HepG2 (cell line): ENCODE data around the gene MED1. TPM values are rescaled to one million over a fixed set of nuclear protein-coding genes. Genes with fewer than 3 reads are reported as not detected.

Experiments used
- HNRNPK ChIP-seq: fragments of 200-400 bp; formaldehyde crosslinking; IDR thresholded peaks from 2 replicates; pipeline ENCODE4 v1.6.1; 2018; ENCODE audit warnings: low read length, low read depth, moderate library complexity, mild to moderate bottlenecking; ENCODE audit not compliant: poor library complexity, severe bottlenecking
- HNRNPLL ChIP-seq: fragments of 200-400 bp; formaldehyde crosslinking; IDR thresholded peaks from 2 replicates; pipeline ENCODE4 v1.6.1; 2017; ENCODE audit warnings: mild to moderate bottlenecking, low read depth, low read length; ENCODE audit not compliant: poor library complexity, severe bottlenecking
- KDM5A ChIP-seq: fragments of 200-600 bp; sonication (generic); IDR thresholded peaks from 2 replicates; pipeline ENCODE4 v1.7.0; 2018; ENCODE audit warnings: antibody characterized with exemption, mild to moderate bottlenecking, low read length, borderline replicate concordance
- NONO ChIP-seq, 2 experiments: fragments of 450-650 bp in 1 of 2; sonication (generic) in 1 of 2; formaldehyde crosslinking in 1 of 2; IDR thresholded peaks in 1 of 2; conservative IDR thresholded peaks in 1 of 2; 2 replicates each; pipeline versions ENCODE4 v1.6.1 to v1.8.0; 2017 to 2022; ENCODE audit warnings: mild to moderate bottlenecking in 1 of 2, missing genetic modification reagents in 1 of 2, moderate library complexity in 1 of 2
- NR2F6 ChIP-seq, 2 experiments: IDR thresholded peaks; 2 replicates each; pipeline ENCODE4 v1.6.1; 2016; ENCODE audit warnings: antibody characterized with exemption in 1 of 2, mild to moderate bottlenecking in 1 of 2
- PPARG ChIP-seq: conservative IDR thresholded peaks from 2 replicates; pipeline ENCODE4 v1.6.1; 2016; ENCODE audit warnings: missing biosample characterization, missing genetic modification reagents
- SOX6 ChIP-seq, 2 experiments: fragments of 450-650 bp in 1 of 2; sonication (generic) in 1 of 2; formaldehyde crosslinking in 1 of 2; IDR thresholded peaks; 2 replicates each; pipeline versions ENCODE4 v1.4.0 to v1.6.1; 2017 to 2020; ENCODE audit warnings: antibody characterized with exemption in 1 of 2, mild to moderate bottlenecking in 1 of 2, missing genetic modification reagents in 1 of 2
- SP5 ChIP-seq: IDR thresholded peaks from 2 replicates; pipeline ENCODE4 v1.6.1; 2016; ENCODE audit warnings: low read depth, borderline replicate concordance
- TRIM24 ChIP-seq: sonication (generic); formaldehyde crosslinking; IDR thresholded peaks from 2 replicates; pipeline ENCODE4 v1.8.0; 2022; ENCODE audit warnings: mild to moderate bottlenecking, missing genetic modification reagents
- ZFP1 ChIP-seq: IDR thresholded peaks from 2 replicates; pipeline ENCODE4 v1.6.1; 2016
- ZNF138 ChIP-seq: sonication (generic); formaldehyde crosslinking; IDR thresholded peaks from 2 replicates; pipeline ENCODE4 v1.5.0; 2020; ENCODE audit warnings: mild to moderate bottlenecking, low read depth, missing genetic modification reagents
- ZNF225 ChIP-seq: sonication (generic); formaldehyde crosslinking; IDR thresholded peaks from 2 replicates; pipeline ENCODE4 v1.4.0; 2020; ENCODE audit warnings: mild to moderate bottlenecking, missing genetic modification reagents
- ZNF550 ChIP-seq: sonication (generic); formaldehyde crosslinking; IDR thresholded peaks from 2 replicates; pipeline ENCODE4 v1.4.0; 2020; ENCODE audit warnings: mild to moderate bottlenecking, missing genetic modification reagents, borderline replicate concordance
- ZNF570 ChIP-seq: sonication (generic); formaldehyde crosslinking; IDR thresholded peaks from 2 replicates; pipeline ENCODE4 v1.4.0; 2020; ENCODE audit warnings: mild to moderate bottlenecking, missing genetic modification reagents, borderline replicate concordance
- ZNF788 ChIP-seq: sonication (generic); formaldehyde crosslinking; IDR thresholded peaks from 2 replicates; pipeline ENCODE4 v1.5.0; 2020; ENCODE audit warnings: mild to moderate bottlenecking, missing genetic modification reagents, borderline replicate concordance
- ZNF891 ChIP-seq: sonication (generic); formaldehyde crosslinking; IDR thresholded peaks from 2 replicates; pipeline ENCODE4 v1.5.0; 2020; ENCODE audit warnings: mild to moderate bottlenecking, missing genetic modification reagents
- polyA plus RNA-seq, 8 experiments: library from polyadenylated mRNA; depleted of rRNA in 3 of 8; stranded (reverse) in 7 of 8; unstranded in 1 of 8; fragments of >200 nt; fragmentation: Illumina TruSeq in 4 of 8; extraction: Trizol in 4 of 8; gene quantifications; 2 replicates each; pipeline versions ENCODE4 v1.2.1 to v1.2.3, GENCODE V29; 2011 to 2016; ENCODE audit warnings: low read depth in 4 of 8, missing spikeins in 1 of 8, mixed read lengths in 1 of 8; ENCODE audit not compliant: insufficient read depth in 1 of 8
- total RNA-seq, 5 experiments: library from RNA; depleted of rRNA; stranded (reverse); fragments of >200 nt; fragmentation: Illumina TruSeq; extraction: Trizol; gene quantifications; 2 replicates each; pipeline ENCODE4 v1.2.3, GENCODE V29; 2016; ENCODE audit warnings: low read depth in 1 of 5
- TF ChIP-seq, protein P1 (sequence below): sonication (generic); formaldehyde crosslinking; IDR thresholded peaks from 2 replicates; pipeline ENCODE4 v1.5.1; 2020; ENCODE audit warnings: missing genetic modification reagents, mild to moderate bottlenecking, borderline replicate concordance
- TF ChIP-seq, protein P2 (sequence below): sonication (generic); formaldehyde crosslinking; IDR thresholded peaks from 2 replicates; pipeline ENCODE4 v1.4.0; 2020; ENCODE audit warnings: mild to moderate bottlenecking, low read depth, missing genetic modification reagents
- TF ChIP-seq, protein P3 (sequence below): sonication (generic); formaldehyde crosslinking; IDR thresholded peaks from 2 replicates; pipeline ENCODE4 v1.5.0; 2020; ENCODE audit warnings: missing genetic modification reagents
- TF ChIP-seq, protein P4 (sequence below): IDR thresholded peaks from 2 replicates; pipeline ENCODE4 v1.6.1; 2016; ENCODE audit warnings: low read depth, borderline replicate concordance
- TF ChIP-seq, protein P5 (sequence below): sonication (generic); formaldehyde crosslinking; IDR thresholded peaks from 2 replicates; pipeline ENCODE4 v1.5.1; 2020; ENCODE audit warnings: missing genetic modification reagents, mild to moderate bottlenecking, borderline replicate concordance
- TF ChIP-seq, protein P6 (sequence below): IDR thresholded peaks from 2 replicates; pipeline ENCODE4 v1.6.1; 2016; ENCODE audit warnings: control low read depth

The MED1 gene
- total and polyA plus RNA-seq, 2 of the 13 experiments (the other 11 are each of a cell fraction or from before 2014, with no cell fraction given): 37.5 to 40.1 TPM

DNA sequence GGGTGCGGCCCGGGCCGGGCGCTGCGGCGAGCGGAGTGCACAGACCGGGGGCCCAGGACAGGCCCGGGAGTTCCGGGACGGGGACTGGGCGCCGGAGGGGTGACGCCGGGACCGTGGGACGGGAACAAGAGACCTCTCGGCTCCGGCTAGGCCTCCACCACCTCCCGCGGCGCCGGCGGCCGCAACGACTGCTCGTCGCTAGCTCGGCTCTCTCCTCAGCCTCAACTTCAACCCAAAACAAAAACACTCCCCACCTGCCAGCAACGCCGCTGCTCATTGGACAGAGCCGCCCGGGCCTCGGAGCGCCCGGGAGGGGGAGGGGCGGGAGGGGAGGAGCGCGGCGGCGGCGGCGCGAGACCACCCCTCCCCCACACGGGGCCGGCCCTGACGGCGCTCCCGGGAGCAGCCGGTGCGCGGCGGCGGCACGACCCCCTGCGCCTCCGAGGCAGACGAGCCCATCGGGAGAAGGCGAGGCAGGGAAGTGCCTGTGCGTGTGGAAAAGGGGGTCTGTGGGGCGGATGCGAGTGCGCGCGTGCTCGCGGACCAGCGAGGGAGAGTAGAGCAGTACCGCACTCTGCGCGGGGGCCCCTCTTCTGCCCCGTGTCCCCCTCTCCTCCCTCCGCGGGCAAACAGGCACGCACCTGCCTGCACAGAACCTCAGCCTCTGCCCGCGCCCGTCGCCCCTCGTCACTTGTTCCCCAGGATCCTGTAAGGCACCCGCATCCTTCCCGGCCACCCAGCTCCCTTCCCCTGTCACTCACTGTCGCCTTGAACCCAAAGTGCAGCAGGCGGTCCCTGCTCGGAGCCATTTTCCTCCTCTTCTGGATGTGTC lies 49.4 kb downstream of the MED1 start, which contains the start of gene FBXL20 (continued):
- TF ChIP-seq HNRNPLL (peak; percentile 74), ZNF570 (CRISPR knock-in tag) (peak; percentile 24; the same call in 1 of the 2 replicates), ZFP1 (CRISPR knock-in tag) (no peak), SOX6 (IDR thresholded peaks at IDR 0.05) (no peak), SOX6 (CRISPR knock-in tag; IDR thresholded peaks at IDR 0.05) (no peak; the same call in 1 of the 2 replicates), SP5 (CRISPR knock-in tag) (peak; percentile 65), PPARG (peak; percentile 55), KDM5A (peak; percentile 93), HNRNPK (peak; percentile 81), ZNF891 (CRISPR knock-in tag) (no peak), ZNF788 (CRISPR knock-in tag) (no peak; the same call in none of the 2 replicates), NR2F6 (IDR thresholded peaks at IDR 0.05) (no peak), NR2F6 (CRISPR knock-in tag; IDR thresholded peaks at IDR 0.05) (no peak), ZNF550 (no peak), ZNF225 (CRISPR knock-in tag) (peak; percentile 9; the same call in 1 of the 2 replicates), TRIM24 (CRISPR knock-in tag) (no peak), NONO (IDR thresholded peaks at IDR 0.05) (no peak), NONO (CRISPR knock-in tag; conservative IDR thresholded peaks at IDR 0.05) (0 out of 2 replicates have a peak, but pooled peaks have one; percentile 1), ZNF138 (CRISPR knock-in tag) (no peak)
- TF ChIP-seq, protein P1, sequence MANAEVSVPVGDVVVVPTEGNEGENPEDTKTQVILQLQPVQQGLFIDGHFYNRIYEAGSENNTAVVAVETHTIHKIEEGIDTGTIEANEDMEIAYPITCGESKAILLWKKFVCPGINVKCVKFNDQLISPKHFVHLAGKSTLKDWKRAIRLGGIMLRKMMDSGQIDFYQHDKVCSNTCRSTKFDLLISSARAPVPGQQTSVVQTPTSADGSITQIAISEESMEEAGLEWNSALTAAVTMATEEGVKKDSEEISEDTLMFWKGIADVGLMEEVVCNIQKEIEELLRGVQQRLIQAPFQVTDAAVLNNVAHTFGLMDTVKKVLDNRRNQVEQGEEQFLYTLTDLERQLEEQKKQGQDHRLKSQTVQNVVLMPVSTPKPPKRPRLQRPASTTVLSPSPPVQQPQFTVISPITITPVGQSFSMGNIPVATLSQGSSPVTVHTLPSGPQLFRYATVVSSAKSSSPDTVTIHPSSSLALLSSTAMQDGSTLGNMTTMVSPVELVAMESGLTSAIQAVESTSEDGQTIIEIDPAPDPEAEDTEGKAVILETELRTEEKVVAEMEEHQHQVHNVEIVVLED (CRISPR knock-in tag): no peak
- TF ChIP-seq, protein P2, sequence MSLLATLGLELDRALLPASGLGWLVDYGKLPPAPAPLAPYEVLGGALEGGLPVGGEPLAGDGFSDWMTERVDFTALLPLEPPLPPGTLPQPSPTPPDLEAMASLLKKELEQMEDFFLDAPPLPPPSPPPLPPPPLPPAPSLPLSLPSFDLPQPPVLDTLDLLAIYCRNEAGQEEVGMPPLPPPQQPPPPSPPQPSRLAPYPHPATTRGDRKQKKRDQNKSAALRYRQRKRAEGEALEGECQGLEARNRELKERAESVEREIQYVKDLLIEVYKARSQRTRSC (CRISPR knock-in tag): no peak
- TF ChIP-seq, protein P3, sequence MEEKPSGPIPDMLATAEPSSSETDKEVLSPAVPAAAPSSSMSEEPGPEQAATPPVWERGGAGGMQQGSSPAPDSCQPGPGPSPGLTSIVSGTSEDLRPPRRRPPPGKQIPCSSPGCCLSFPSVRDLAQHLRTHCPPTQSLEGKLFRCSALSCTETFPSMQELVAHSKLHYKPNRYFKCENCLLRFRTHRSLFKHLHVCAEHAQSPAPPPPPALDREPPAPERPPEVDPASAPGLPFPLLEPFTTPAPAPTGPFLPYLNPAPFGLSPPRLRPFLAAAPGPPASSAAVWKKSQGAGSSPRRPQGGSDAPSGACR (CRISPR knock-in tag): peak; percentile 89
- TF ChIP-seq, protein P4, sequence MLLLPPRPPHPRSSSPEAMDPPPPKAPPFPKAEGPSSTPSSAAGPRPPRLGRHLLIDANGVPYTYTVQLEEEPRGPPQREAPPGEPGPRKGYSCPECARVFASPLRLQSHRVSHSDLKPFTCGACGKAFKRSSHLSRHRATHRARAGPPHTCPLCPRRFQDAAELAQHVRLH (CRISPR knock-in tag): peak; percentile 36; the same call in 1 of the 2 replicates
- TF ChIP-seq, protein P5, sequence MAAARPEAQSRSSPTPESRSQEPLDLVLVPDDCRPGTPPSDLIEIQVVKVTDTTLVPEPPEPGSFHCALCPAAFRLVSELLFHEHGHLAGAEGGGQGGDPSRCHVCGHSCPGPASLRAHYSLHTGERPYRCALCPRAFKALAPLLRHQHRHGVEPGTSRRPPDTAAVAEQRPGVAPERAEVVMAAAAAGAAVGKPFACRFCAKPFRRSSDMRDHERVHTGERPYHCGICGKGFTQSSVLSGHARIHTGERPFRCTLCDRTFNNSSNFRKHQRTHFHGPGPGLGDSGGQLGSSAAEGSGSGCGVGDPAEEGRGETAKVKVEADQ (CRISPR knock-in tag): peak; percentile 49; the same call in 1 of the 2 replicates
- TF ChIP-seq, protein P6, sequence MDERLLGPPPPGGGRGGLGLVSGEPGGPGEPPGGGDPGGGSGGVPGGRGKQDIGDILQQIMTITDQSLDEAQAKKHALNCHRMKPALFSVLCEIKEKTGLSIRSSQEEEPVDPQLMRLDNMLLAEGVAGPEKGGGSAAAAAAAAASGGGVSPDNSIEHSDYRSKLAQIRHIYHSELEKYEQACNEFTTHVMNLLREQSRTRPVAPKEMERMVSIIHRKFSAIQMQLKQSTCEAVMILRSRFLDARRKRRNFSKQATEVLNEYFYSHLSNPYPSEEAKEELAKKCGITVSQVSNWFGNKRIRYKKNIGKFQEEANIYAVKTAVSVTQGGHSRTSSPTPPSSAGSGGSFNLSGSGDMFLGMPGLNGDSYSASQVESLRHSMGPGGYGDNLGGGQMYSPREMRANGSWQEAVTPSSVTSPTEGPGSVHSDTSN: peak; percentile 71
